ENCODE data around the gene PDGFC.

- TF ChIP-seq POLR2AphosphoS5 (IDR thresholded peaks at IDR 0.05; ENCODE audit: borderline replicate concordance, low read depth, low read length), result no peak
- TF ChIP-seq EZH2 (IDR thresholded peaks at IDR 0.05), result no peak
Observed at GRCh38 chr4:157010630-157011029, 39.0 kb upstream of the PDGFC start.
